ENCODE data around the gene EPB41L5. TPM values are rescaled to one million over a fixed set of nuclear protein-coding genes. Genes with fewer than 3 reads are reported as not detected.

EPB41L5 gene
- total and polyA plus RNA-seq, 2 donors (not counting 3 experiments of a cell fraction or from before 2014, with no cell fraction given): 8.4 to 13.6 TPM

GRCh38 chr2:120053891-120054290, 41.0 kb downstream of the EPB41L5 start:
- no peaks in the 10 kb centered on the region for H4K20me1 ChIP-seq (replicated peaks; ENCODE audit: control insufficient read depth, extremely low read depth, insufficient read depth, low read length)
- intact Hi-C loops (cut with micrococcal nuclease) (no loop called here), dilution Hi-C loops (cut with MboI; ENCODE audit: extremely low pct_ligation_motif_present, low sequenced_read_pairs) (no loop called here)
- no peak overlapping the region for H3K4me3 ChIP-seq (replicated peaks in 1 of 3; ENCODE audit: insufficient read depth in 1 of 3, low read depth in 1 of 3, low read length in 3 of 3)
- H3K9ac ChIP-seq (replicated peaks; ENCODE audit: extremely low read depth, insufficient read depth, low read length): no peak overlapping the region
- ChIA-PET CTCF (no interaction called here), POLR2A (no interaction called here)
- no peak overlapping the region for H3K4me2 ChIP-seq (ENCODE audit: insufficient read depth, low read length)
- H3K27me3 ChIP-seq (ENCODE audit: control insufficient read depth in 2 of 2, insufficient read depth in 2 of 2, low read length in 2 of 2): no peaks in the 10 kb centered on the region
- FAIRE-seq (no peak), DNase-seq (ENCODE audit: low read depth, low spot score) (no peak)
- no peaks in the 10 kb centered on the region for H3K9me3 ChIP-seq (replicated peaks; ENCODE audit: control insufficient read depth, insufficient read depth, low read length)
- H3K27ac ChIP-seq (ENCODE audit: insufficient read depth, low read depth, low read length): no peak overlapping the region
- H2AFZ ChIP-seq (ENCODE audit: low read depth, low read length): no peak overlapping the region
- H3K79me2 ChIP-seq (ENCODE audit: control insufficient read depth, insufficient read depth, low read length): no peaks in the 10 kb centered on the region
- no TSS peak for BruUV-seq (replicated peaks)
- TF ChIP-seq JUN (IDR thresholded peaks at IDR 0.05; ENCODE audit: borderline replicate concordance, insufficient read depth, insufficient read length, low read depth) (no peak), POLR2A (IDR thresholded peaks at IDR 0.05; ENCODE audit: low read depth, low read length) (no peak), FOS (IDR thresholded peaks at IDR 0.05; ENCODE audit: borderline replicate concordance, insufficient read depth, low read length) (no peak), EZH2 (IDR thresholded peaks at IDR 0.05; ENCODE audit: borderline replicate concordance, low read depth, low read length, severe bottlenecking) (no peak), MYC (IDR thresholded peaks at IDR 0.05; ENCODE audit: low read depth, low read length) (no peak), CTCF (IDR thresholded peaks at IDR 0.05; ENCODE audit: extremely low read depth in 1 of 2, insufficient read depth in 1 of 2, low read depth in 1 of 2, low read length in 2 of 2) (no peak), MAX (IDR thresholded peaks at IDR 0.05; ENCODE audit: insufficient read depth, insufficient read length) (no peak), POLR2AphosphoS5 (IDR thresholded peaks at IDR 0.05; ENCODE audit: insufficient read depth, low read depth, low read length) (no peak), GATA2 (IDR thresholded peaks at IDR 0.05; ENCODE audit: insufficient read depth, insufficient read length, low read depth, low read length) (no peak)
- no peaks in the 10 kb centered on the region for H3K36me3 ChIP-seq (ENCODE audit: control insufficient read depth in 2 of 2, extremely low read depth in 1 of 2, insufficient read depth in 2 of 2, low read length in 2 of 2)
- H3K9me1 ChIP-seq (replicated peaks; ENCODE audit: control insufficient read depth, extremely low read depth, insufficient read depth, low read length): no peaks in the 10 kb centered on the region
- no peaks in the 10 kb centered on the region for H3K4me1 ChIP-seq (ENCODE audit: control insufficient read depth, extremely low read depth, insufficient read depth, low read length)
